ENCODE results near the gene MYO1E. TPM values are rescaled to one million over a fixed set of nuclear protein-coding genes. Genes with fewer than 3 reads are reported as not detected.
"Not testable (repeated sequence)": the region's sequence is repeated elsewhere in the genome, so short reads cannot be mapped to it uniquely, and the experiment has no call there.

The MYO1E gene
- total RNA-seq, 2 experiments from 2014 or later: 1.5 to 26.5 TPM

DNA sequence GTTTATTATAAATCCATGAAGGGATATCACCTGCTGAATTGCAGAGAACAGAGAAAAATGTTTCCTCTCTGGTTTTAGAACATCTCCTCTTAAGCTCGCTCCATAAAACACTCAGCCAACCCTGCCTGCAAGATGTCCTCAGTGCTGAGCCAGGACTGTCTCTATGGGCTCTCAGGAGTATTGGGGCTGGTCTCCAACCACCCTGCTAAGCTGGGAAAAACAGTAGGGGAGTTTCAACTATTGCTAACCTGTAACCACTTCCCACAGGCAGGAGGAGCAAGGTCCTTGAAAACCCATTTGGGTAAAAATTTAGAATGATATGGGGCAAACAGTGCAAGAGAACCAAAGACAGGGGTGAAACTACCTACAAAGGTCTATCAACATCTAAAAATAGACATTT lies 34.3 kb downstream of the MYO1E start:
- Histone ChIP-seq H2AFZ (ENCODE audit: low read length) (no peak overlapping the region), H3K9me3 (ENCODE audit: low read length) (no peaks in the 10 kb centered on the region), H3K4me3 (ENCODE audit: low read depth, low read length, poor library complexity, severe bottlenecking) (no peak overlapping the region), H4K20me1 (ENCODE audit: insufficient read depth, low read length) (no peaks in the 10 kb centered on the region), H3K4me1 (ENCODE audit: insufficient read depth, low read length, poor library complexity, severe bottlenecking) (peaks cover 5% of the 10 kb centered on the region), H3K27ac (ENCODE audit: low read depth, low read length, poor library complexity, severe bottlenecking) (no peak overlapping the region), H3K79me2 (ENCODE audit: insufficient read depth, low read depth, low read length) (no peaks in the 10 kb centered on the region), H3K4me2 (ENCODE audit: low read length) (no peak overlapping the region), H3K9me2 (ENCODE audit: insufficient read depth, low read length) (no peaks in the 10 kb centered on the region), H3K36me3 (ENCODE audit: insufficient read depth, low read length) (no peaks in the 10 kb centered on the region)
- CTCF ChIA-PET (ENCODE audit: unreplicated experiment): no interaction called here
- no peak for DNase-seq (ENCODE audit: low spot score)
- no peak for TF ChIP-seq EZH2phosphoT487 (IDR thresholded peaks at IDR 0.05; ENCODE audit: borderline replicate concordance, low read depth, low read length)
- intact Hi-C loops (cut with micrococcal nuclease; ENCODE audit: unreplicated experiment): no loop called here
- BruUV-seq (replicated peaks): no TSS peak
- POLR2A ChIA-PET: interaction anchor here (1.1 to 1.2 kb wide), 3 partner anchors 9 to 48 kb away, joined by 3 to 4 read pairs (median 4); no protein-coding TSS in a partner anchor

DNA sequence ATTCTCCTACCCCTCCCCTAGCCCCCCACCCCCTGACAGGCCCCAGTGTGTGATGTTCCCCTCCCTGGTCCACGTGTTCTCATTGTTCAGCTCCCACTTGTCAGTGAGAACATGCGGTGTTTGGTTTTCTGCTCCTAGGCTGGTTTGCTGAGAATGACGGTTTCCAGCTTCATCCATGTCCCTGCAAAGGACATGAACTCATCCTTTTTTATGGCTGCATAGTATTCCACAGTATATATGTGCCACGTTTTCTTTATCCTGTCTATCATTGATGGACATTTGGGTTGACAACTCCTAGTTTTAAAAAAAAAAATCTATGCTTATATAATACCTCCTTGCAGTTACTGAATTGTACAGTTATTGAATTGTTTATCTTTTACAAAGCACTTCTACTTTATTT lies 35.9 kb downstream of the MYO1E start:
- CTCF ChIA-PET (ENCODE audit: unreplicated experiment); H3K9me2 ChIP-seq (ENCODE audit: insufficient read depth, low read length); H3K27ac ChIP-seq (ENCODE audit: low read depth, low read length, poor library complexity, severe bottlenecking); intact Hi-C loops (cut with micrococcal nuclease; ENCODE audit: unreplicated experiment); H2AFZ ChIP-seq (ENCODE audit: low read length); POLR2A ChIA-PET; H3K36me3 ChIP-seq (ENCODE audit: insufficient read depth, low read length); H3K79me2 ChIP-seq (ENCODE audit: insufficient read depth, low read depth, low read length); DNase-seq (ENCODE audit: low spot score); H4K20me1 ChIP-seq (ENCODE audit: insufficient read depth, low read length); H3K4me3 ChIP-seq (ENCODE audit: low read depth, low read length, poor library complexity, severe bottlenecking); H3K9me3 ChIP-seq (ENCODE audit: low read length); H3K4me2 ChIP-seq (ENCODE audit: low read length); BruUV-seq (replicated peaks); H3K4me1 ChIP-seq (ENCODE audit: insufficient read depth, low read length, poor library complexity, severe bottlenecking): not testable (repeated sequence)

DNA sequence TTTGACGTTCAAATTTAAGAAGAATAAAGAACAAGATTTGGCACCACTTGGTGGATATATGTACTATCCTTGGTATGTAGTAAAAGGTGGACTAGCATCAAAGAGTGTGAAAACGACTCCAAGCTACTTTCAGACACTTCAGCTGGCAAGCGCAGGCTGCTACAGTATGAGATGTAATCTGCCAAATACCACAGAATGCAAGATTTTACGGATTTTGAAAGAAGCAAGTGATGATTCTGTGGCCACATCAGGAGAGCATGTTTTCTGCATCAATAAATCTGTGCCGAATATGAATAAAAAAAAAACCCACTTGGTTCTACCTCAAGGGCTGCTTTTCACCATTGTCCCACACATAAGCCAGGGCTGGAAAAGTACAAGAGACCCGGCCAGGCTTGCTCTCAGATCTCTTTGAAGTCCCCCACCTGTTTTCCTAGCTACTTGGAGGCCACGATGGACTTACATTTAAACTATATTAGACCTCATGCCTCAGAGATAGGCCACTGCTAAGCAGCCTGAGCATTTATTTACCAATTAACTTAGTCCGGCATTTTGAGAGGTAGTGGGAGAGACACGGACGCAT lies 37.4 kb downstream of the MYO1E start:
- H3K27ac ChIP-seq (ENCODE audit: low read depth, low read length, poor library complexity, severe bottlenecking): no peak overlapping the region
- no peak for TF ChIP-seq EZH2phosphoT487 (IDR thresholded peaks at IDR 0.05; ENCODE audit: borderline replicate concordance, low read depth, low read length)
- TF ChIP-seq, protein P1, sequence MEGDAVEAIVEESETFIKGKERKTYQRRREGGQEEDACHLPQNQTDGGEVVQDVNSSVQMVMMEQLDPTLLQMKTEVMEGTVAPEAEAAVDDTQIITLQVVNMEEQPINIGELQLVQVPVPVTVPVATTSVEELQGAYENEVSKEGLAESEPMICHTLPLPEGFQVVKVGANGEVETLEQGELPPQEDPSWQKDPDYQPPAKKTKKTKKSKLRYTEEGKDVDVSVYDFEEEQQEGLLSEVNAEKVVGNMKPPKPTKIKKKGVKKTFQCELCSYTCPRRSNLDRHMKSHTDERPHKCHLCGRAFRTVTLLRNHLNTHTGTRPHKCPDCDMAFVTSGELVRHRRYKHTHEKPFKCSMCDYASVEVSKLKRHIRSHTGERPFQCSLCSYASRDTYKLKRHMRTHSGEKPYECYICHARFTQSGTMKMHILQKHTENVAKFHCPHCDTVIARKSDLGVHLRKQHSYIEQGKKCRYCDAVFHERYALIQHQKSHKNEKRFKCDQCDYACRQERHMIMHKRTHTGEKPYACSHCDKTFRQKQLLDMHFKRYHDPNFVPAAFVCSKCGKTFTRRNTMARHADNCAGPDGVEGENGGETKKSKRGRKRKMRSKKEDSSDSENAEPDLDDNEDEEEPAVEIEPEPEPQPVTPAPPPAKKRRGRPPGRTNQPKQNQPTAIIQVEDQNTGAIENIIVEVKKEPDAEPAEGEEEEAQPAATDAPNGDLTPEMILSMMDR (conservative IDR thresholded peaks at IDR 0.05; ENCODE audit: low read length): no peak
- peak overlapping the region; percentile 34; the same call in 1 of the 2 replicates for H3K4me2 ChIP-seq (ENCODE audit: low read length)
- no peaks in the 10 kb centered on the region for H3K36me3 ChIP-seq (ENCODE audit: insufficient read depth, low read length)
- POLR2A ChIA-PET: interaction anchor here (0.8 to 1.2 kb wide), 3 partner anchors 10 to 27 kb away, joined by 4 read pairs; no protein-coding TSS in a partner anchor
- H2AFZ ChIP-seq (ENCODE audit: low read length): peak overlapping the region; percentile 85
- peaks cover 10% of the 10 kb centered on the region for H3K4me1 ChIP-seq (ENCODE audit: insufficient read depth, low read length, poor library complexity, severe bottlenecking)
- no peak overlapping the region for H3K4me3 ChIP-seq (ENCODE audit: low read depth, low read length, poor library complexity, severe bottlenecking)
- H3K9me3 ChIP-seq (ENCODE audit: low read length): no peaks in the 10 kb centered on the region
- BruUV-seq (replicated peaks): no TSS peak
- H4K20me1 ChIP-seq (ENCODE audit: insufficient read depth, low read length): no peaks in the 10 kb centered on the region
- H3K79me2 ChIP-seq (ENCODE audit: insufficient read depth, low read depth, low read length): no peaks in the 10 kb centered on the region
- CTCF ChIA-PET (ENCODE audit: unreplicated experiment): no interaction called here
- intact Hi-C loops (cut with micrococcal nuclease; ENCODE audit: unreplicated experiment): no loop called here
- H3K9me2 ChIP-seq (ENCODE audit: insufficient read depth, low read length): no peaks in the 10 kb centered on the region
- DNase-seq (ENCODE audit: low spot score): no peak

DNA sequence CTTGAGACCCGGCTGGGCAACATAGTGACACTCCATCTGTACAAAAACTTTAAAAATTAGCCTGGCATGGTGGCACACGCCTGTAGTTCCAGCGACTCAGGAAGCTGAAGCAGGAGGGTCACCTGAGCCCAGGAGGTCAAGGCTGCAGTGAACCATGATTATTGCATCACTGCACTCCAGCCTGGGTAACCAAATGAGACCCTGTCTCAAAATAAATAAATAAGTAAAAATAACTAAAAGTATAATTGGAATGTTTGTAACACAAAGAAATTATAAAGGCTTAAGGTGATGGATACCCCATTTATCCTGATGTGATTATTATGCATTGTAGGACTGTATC lies 38.6 kb downstream of the MYO1E start:
- TF ChIP-seq, protein P1 (conservative IDR thresholded peaks at IDR 0.05; ENCODE audit: low read length): no peak
- no peaks in the 10 kb centered on the region for H3K9me3 ChIP-seq (ENCODE audit: low read length)
- no peak overlapping the region for H3K4me3 ChIP-seq (ENCODE audit: low read depth, low read length, poor library complexity, severe bottlenecking)
- POLR2A ChIA-PET: interaction anchor here (1.0 kb wide), 1 partner anchor 19 kb away, joined by 4 read pairs; no protein-coding TSS in a partner anchor
- H3K27ac ChIP-seq (ENCODE audit: low read depth, low read length, poor library complexity, severe bottlenecking): no peak overlapping the region
- no peak overlapping the region for H2AFZ ChIP-seq (ENCODE audit: low read length)
- no peaks in the 10 kb centered on the region for H3K36me3 ChIP-seq (ENCODE audit: insufficient read depth, low read length)
- H3K79me2 ChIP-seq (ENCODE audit: insufficient read depth, low read depth, low read length): no peaks in the 10 kb centered on the region
- no TSS peak for BruUV-seq (replicated peaks)
- H3K4me2 ChIP-seq (ENCODE audit: low read length): no peak overlapping the region
- DNase-seq (ENCODE audit: low spot score): no peak
- H3K4me1 ChIP-seq (ENCODE audit: insufficient read depth, low read length, poor library complexity, severe bottlenecking): peaks cover 10% of the 10 kb centered on the region
- no peaks in the 10 kb centered on the region for H4K20me1 ChIP-seq (ENCODE audit: insufficient read depth, low read length)
- CTCF ChIA-PET (ENCODE audit: unreplicated experiment): no interaction called here
- intact Hi-C loops (cut with micrococcal nuclease; ENCODE audit: unreplicated experiment): no loop called here
- H3K9me2 ChIP-seq (ENCODE audit: insufficient read depth, low read length): no peaks in the 10 kb centered on the region

Measured in OCI-LY7 (cell line).